WERI-Rb-1 (cell line): Measurements from ENCODE around the gene LSS.
"Not testable (repeated sequence)": the region's sequence is repeated elsewhere in the genome, so short reads cannot be mapped to it uniquely, and the experiment has no call there.

Source experiments
- DNase-seq: peaks from one replicate; pipeline ENCODE4 v3.0.0-alpha.2; 2020
- H3K27ac ChIP-seq: fragments of 250-450 bp; sonication (Bioruptor Pico); 2 replicates; pipeline ENCODE4 v1.5.1; 2020; ENCODE audit warnings: mild to moderate bottlenecking, moderate library complexity
- H3K27me3 ChIP-seq: fragments of 250-450 bp; sonication (Bioruptor Pico); 2 replicates; pipeline ENCODE4 v1.5.1; 2021; ENCODE audit warnings: mild to moderate bottlenecking, low read depth, moderate library complexity; ENCODE audit not compliant: insufficient read depth, severe bottlenecking
- H3K36me3 ChIP-seq: fragments of 250-450 bp; sonication (Bioruptor Pico); 2 replicates; pipeline ENCODE4 v1.5.1; 2020; ENCODE audit warnings: mild to moderate bottlenecking, moderate library complexity
- H3K4me3 ChIP-seq: 2 replicates; pipeline ENCODE4 v1.5.1; 2011; ENCODE audit warnings: low read depth, mild to moderate bottlenecking, control low read depth, low read length
- H3K9me3 ChIP-seq: fragments of 250-450 bp; sonication (Bioruptor Pico); 2 replicates; pipeline ENCODE4 v1.5.1; 2021; ENCODE audit warnings: mild to moderate bottlenecking, moderate library complexity; ENCODE audit not compliant: severe bottlenecking
- CTCF ChIP-seq: IDR thresholded peaks from 2 replicates; pipeline ENCODE4 v1.5.1; 2011; ENCODE audit warnings: low read depth, mild to moderate bottlenecking, control low read depth, inconsistent platforms, low read length

LSS gene

GRCh38 chr21:46142582-46143473 is 85.7 kb downstream of the LSS start:
- no peaks in the 10 kb centered on the region for H3K27me3 ChIP-seq
- H3K36me3 ChIP-seq = no peaks in the 10 kb centered on the region
- DNase-seq = no peak
- TF ChIP-seq CTCF = no peak
- H3K9me3 ChIP-seq = no peaks in the 10 kb centered on the region
- no peak overlapping the region for H3K4me3 ChIP-seq
- no peak overlapping the region; the same call in 1 of the 2 replicates for H3K27ac ChIP-seq

GRCh38 chr21:46141767-46142581 is 86.6 kb downstream of the LSS start:
- no peak overlapping the region for H3K27ac ChIP-seq
- H3K4me3 ChIP-seq = no peak overlapping the region
- DNase-seq = no peak

GRCh38 chr21:46140352-46141003 is 88.1 kb downstream of the LSS start:
- not testable (repeated sequence) for H3K4me3 ChIP-seq, DNase-seq, H3K9me3 ChIP-seq, H3K27me3 ChIP-seq, H3K36me3 ChIP-seq, H3K27ac ChIP-seq

More at GRCh38 chr21:46141767-46142581, 86.6 kb downstream of the LSS start:
- H3K36me3 ChIP-seq = no peaks in the 10 kb centered on the region
- TF ChIP-seq CTCF = no peak
- H3K27me3 ChIP-seq = no peaks in the 10 kb centered on the region
- H3K9me3 ChIP-seq = no peaks in the 10 kb centered on the region

- H3K36me3 ChIP-seq = no peaks in the 10 kb centered on the region
- H3K27ac ChIP-seq = no peak overlapping the region
- H3K9me3 ChIP-seq = no peaks in the 10 kb centered on the region
- TF ChIP-seq CTCF = no peak
- DNase-seq = no peak
- H3K4me3 ChIP-seq = no peak overlapping the region
- H3K27me3 ChIP-seq = no peaks in the 10 kb centered on the region
These were observed 88.9 kb downstream of the LSS start for GRCh38 chr21:46139686-46140085.

GRCh38 chr21:46138383-46138970 is 90.1 kb downstream of the LSS start:
- no peak for DNase-seq
- no peak for TF ChIP-seq CTCF
- H3K27ac ChIP-seq = no peak overlapping the region

More at GRCh38 chr21:46138383-46138970, 90.1 kb downstream of the LSS start:
- H3K27me3 ChIP-seq = no peaks in the 10 kb centered on the region
- H3K4me3 ChIP-seq = no peak overlapping the region
- H3K9me3 ChIP-seq = no peaks in the 10 kb centered on the region
- H3K36me3 ChIP-seq = no peaks in the 10 kb centered on the region
